HEK293T (cell line): Measurements from ENCODE around the gene EIPR1.

ENCODE experiments used
- BHLHE40 ChIP-seq: fragments of 450-650 bp; IDR thresholded peaks from 2 replicates; pipeline ENCODE4 v1.6.1; 2016; ENCODE audit warnings: mild to moderate bottlenecking, moderate library complexity, borderline replicate concordance
- ELF4 ChIP-seq: fragments of 450-650 bp; IDR thresholded peaks from 2 replicates; pipeline ENCODE4 v1.6.1; 2017; ENCODE audit warnings: antibody characterized with exemption
- FOXA1 ChIP-seq: fragments of 450-650 bp; IDR thresholded peaks from 2 replicates; pipeline ENCODE4 v1.6.1; 2016; ENCODE audit warnings: mild to moderate bottlenecking
- HDGF ChIP-seq: fragments of 450-650 bp; IDR thresholded peaks from 2 replicates; pipeline ENCODE4 v1.6.1; 2017; ENCODE audit warnings: antibody characterized with exemption, borderline replicate concordance
- ZNF384 ChIP-seq: fragments of 450-650 bp; IDR thresholded peaks from 2 replicates; pipeline ENCODE4 v1.6.1; 2016

DNA sequence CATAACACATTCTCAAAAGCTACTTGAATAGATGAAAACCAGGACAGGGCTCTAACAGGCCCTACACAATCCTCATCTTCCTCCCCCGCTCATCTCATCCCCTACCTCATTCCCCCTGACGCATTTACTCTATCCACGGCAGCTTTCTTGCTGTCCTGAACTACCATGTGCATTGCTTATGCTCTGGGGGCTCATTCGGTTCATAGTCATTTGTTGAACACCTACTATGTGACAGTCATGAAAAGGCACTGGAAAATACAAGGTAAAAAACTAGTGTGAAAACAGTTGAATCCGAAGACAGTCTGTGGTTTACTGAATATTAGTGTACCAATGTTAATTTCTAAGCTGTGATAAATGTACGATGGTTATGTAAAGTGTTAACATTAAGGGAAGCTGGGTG lies 797 bp downstream of the EIPR1 start:
- no peak for TF ChIP-seq FOXA1
- TF ChIP-seq HDGF: no peak
- no peak for TF ChIP-seq BHLHE40
- no peak for TF ChIP-seq ELF4
- no peak for TF ChIP-seq ZNF384
